Measurements from ENCODE around the gene C22orf39. TPM values are rescaled to one million over a fixed set of nuclear protein-coding genes. Genes with fewer than 3 reads are reported as not detected.

The C22orf39 gene
- total RNA-seq, 1 donor from 2014 or later = 33.4 TPM

- no peak for TF ChIP-seq CTCF (IDR thresholded peaks at IDR 0.05; ENCODE audit: unreplicated experiment)
- Mint-ChIP-seq H3K9me3 (no peaks in the 10 kb centered on the region), H3K27me3 (ENCODE audit: low read depth) (no peaks in the 10 kb centered on the region), H3K36me3 (peaks cover 36% of the 10 kb centered on the region), H3K27ac (no peak overlapping the region), H3K4me1 (no peaks in the 10 kb centered on the region), H3K4me3 (no peak overlapping the region)
- DNase-seq (ENCODE audit: low spot score in 2 of 2, unreplicated experiment in 2 of 2) = no peak
Measured at GRCh38 chr22:19455585-19456370, 8.3 kb upstream of the C22orf39 start.

- H3K27me3 Mint-ChIP-seq (ENCODE audit: low read depth) = no peaks in the 10 kb centered on the region
- DNase-seq (ENCODE audit: low spot score in 2 of 2, unreplicated experiment in 2 of 2) = no peak
- no peak overlapping the region for H3K27ac Mint-ChIP-seq
- H3K36me3 Mint-ChIP-seq = peaks cover 34% of the 10 kb centered on the region
- no peak overlapping the region for H3K4me3 Mint-ChIP-seq
- no peaks in the 10 kb centered on the region for H3K9me3 Mint-ChIP-seq
- no peaks in the 10 kb centered on the region for H3K4me1 Mint-ChIP-seq
- TF ChIP-seq CTCF (IDR thresholded peaks at IDR 0.05; ENCODE audit: unreplicated experiment) = no peak
Measured at GRCh38 chr22:19455033-19455432, 7.5 kb upstream of the C22orf39 start.

- Mint-ChIP-seq H3K4me1 (no peaks in the 10 kb centered on the region), H3K27me3 (ENCODE audit: low read depth) (no peaks in the 10 kb centered on the region), H3K4me3 (no peak overlapping the region), H3K9me3 (no peaks in the 10 kb centered on the region), H3K36me3 (peaks cover 34% of the 10 kb centered on the region), H3K27ac (no peak overlapping the region)
- DNase-seq (ENCODE audit: low spot score in 2 of 2, unreplicated experiment in 2 of 2) = no peak
- no peak for TF ChIP-seq CTCF (IDR thresholded peaks at IDR 0.05; ENCODE audit: unreplicated experiment)
Measured at GRCh38 chr22:19454156-19454555, 6.6 kb upstream of the C22orf39 start.

- Mint-ChIP-seq H3K36me3 (peaks cover 34% of the 10 kb centered on the region), H3K27ac (no peak overlapping the region), H3K4me1 (peaks cover under 1% of the 10 kb centered on the region), H3K27me3 (ENCODE audit: low read depth) (no peaks in the 10 kb centered on the region), H3K4me3 (no peak overlapping the region), H3K9me3 (no peaks in the 10 kb centered on the region)
- DNase-seq (ENCODE audit: low spot score in 2 of 2, unreplicated experiment in 2 of 2) = no peak
- TF ChIP-seq CTCF (IDR thresholded peaks at IDR 0.05; ENCODE audit: unreplicated experiment) = no peak
Measured at GRCh38 chr22:19453718-19454117, 6.2 kb upstream of the C22orf39 start.

GRCh38 chr22:19451570-19451969 is 4.1 kb upstream of the C22orf39 start:
- peaks cover 25% of the 10 kb centered on the region for H3K36me3 Mint-ChIP-seq
- TF ChIP-seq CTCF (IDR thresholded peaks at IDR 0.05; ENCODE audit: unreplicated experiment) = no peak
- H3K4me1 Mint-ChIP-seq = peaks cover 12% of the 10 kb centered on the region
- no peak overlapping the region for H3K4me3 Mint-ChIP-seq
- H3K27me3 Mint-ChIP-seq (ENCODE audit: low read depth) = no peaks in the 10 kb centered on the region
- H3K27ac Mint-ChIP-seq = no peak overlapping the region
- no peak for DNase-seq (ENCODE audit: low spot score in 2 of 2, unreplicated experiment in 2 of 2)
- no peaks in the 10 kb centered on the region for H3K9me3 Mint-ChIP-seq

All from mesothelial cell of epicardium (in vitro differentiated cells).